ENCODE results near the gene ZNF124. TPM values are rescaled to one million over a fixed set of nuclear protein-coding genes. Genes with fewer than 3 reads are reported as not detected.
"Not testable (repeated sequence)": the region's sequence is repeated elsewhere in the genome, so short reads cannot be mapped to it uniquely, and the experiment has no call there.

Gene ZNF124
- total RNA-seq, 1 donor from 2014 or later = 110 TPM

DNA sequence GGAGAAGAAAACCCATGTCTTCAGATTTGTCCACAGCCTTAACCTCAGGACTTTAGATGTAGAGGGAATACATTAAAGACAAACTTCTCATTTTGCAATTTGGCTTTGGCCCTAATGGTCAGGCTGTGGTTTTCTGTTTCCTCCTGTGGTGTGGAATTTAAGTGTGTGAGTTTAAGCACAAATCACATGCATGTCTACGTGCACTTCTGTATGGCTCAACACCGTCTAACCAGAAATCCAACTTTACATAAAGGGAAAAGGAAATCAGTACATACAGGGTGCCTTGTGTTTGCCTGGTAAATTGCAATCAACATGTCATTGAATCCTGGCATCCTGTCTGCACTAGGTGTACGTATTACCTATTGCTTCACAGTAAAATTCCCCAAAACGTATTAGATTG is 1.2 kb upstream of the ZNF124 start:
- DNase-seq (ENCODE audit: low read depth) = no peak

DNA sequence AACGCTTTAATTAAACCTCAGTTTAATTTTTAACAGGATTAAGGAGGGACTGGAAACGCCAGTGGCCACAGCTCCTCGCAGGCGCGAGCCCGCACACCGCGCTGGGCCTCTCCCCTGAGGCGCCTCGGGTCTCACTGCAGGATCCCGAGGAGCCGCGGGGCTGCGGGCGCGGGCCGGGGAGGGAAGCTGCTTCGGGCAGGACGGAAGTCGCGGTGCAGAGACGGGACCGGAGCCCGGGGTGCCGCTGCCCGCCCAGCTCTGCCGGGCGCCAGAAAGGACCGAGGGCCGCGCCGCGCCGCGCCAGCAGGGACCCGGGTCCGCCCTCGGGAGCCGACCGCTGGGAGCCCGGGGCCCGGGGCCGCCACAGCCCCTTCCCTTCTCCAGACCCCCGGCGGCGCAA is 377 bp downstream of the ZNF124 start:
- not testable (repeated sequence) for DNase-seq (ENCODE audit: low read depth)

DNA sequence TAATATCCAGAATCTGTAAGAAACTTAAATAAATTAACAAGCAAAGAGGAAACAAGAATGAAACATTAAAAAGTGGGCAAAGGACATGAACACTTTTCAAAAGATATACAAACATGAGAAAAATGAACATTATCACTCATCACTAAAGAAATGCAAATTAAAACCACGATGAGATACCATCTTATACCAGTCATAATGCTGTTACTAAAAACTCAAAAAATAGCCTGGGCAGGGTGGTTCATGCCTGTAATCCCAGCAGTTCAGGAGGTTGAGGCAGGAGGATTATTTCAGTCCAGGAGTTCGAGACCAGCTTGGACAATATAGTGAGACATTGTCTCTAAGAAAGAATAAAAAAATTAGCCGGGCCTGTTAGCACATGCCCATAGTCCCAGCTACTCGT is 6.1 kb downstream of the ZNF124 start:
- no peak for DNase-seq (ENCODE audit: low read depth)

DNA sequence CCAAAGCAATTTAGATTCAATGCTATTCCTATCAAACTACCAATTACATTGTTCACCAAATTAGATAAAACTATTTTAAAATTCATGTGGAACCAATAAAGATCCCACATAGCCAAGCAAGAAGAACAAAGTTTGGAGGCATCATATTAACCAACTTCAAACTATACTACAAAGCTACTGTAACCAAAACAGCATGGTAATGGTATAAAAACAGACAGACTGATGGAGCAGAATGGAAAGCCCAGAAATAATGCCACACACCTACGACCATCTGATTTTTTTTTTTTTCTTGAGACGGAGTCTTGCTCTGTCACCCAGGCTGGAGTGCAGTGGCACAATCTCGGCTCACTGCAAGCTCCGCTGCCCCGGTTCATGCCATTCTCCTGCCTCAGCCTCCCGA is 7.1 kb downstream of the ZNF124 start:
- DNase-seq (ENCODE audit: low read depth) = no peak

DNA sequence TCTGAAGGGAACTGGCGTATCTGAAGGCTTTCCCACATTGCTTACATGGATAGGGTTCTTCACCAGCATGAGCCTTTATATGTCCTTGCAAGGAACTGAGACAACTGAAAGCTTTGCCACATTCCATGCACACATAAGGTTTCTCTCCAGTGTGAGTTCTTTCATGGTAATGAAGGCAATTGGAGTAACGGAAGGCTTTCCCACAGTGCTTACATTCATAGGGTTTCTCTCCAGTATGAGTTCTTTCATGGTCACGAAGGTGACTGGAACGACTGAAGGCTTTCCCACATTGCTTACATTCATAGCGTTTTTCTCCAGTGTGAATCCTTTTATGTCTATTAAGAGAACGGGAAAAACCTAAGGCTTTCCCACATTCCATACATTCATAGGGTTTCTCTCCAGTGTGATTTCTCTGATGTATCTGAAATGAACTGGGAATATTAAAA is 15.0 kb downstream of the ZNF124 start:
- no peak for DNase-seq (ENCODE audit: low read depth)

DNA sequence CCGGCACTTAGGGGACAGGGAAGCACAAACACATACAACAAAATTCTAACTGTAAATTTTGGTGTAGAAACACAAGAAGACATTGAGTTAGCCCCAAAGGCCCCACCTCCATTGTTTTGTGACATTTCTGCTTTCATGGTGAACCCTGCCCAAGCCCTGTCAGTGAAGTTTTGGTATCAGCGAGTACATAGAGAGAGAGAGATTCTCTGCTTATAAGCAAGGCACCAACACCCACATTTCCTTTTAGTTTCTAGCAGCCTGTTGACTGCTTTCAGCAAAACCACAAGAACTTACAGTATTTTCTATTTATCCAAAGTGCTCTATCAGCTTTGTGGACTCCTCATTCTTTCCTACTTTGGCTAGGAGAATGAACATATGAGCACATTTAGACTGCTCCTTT is 24.0 kb downstream of the ZNF124 start:
- no peak for DNase-seq (ENCODE audit: low read depth)

DNA sequence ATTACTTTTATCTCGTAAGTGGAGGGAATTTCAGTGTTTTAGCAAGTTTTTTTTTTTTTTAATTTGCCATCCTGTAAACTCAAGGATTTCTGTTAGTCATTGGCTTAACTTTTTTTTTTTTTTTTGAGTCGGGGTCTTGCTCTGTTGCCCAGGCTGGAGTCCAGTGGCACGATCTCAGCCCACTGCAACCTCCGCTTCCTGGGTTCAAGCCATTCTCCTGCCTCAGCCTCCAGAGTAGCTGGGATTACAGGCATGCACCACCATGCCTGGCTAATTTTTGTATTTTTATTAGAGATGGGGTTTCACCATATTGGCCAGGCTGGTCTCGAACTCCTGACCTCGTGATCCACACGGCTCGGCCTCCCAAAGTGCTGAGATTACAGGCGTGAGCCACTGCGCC is 24.7 kb downstream of the ZNF124 start:
- not testable (repeated sequence) for DNase-seq (ENCODE audit: low read depth)

DNA sequence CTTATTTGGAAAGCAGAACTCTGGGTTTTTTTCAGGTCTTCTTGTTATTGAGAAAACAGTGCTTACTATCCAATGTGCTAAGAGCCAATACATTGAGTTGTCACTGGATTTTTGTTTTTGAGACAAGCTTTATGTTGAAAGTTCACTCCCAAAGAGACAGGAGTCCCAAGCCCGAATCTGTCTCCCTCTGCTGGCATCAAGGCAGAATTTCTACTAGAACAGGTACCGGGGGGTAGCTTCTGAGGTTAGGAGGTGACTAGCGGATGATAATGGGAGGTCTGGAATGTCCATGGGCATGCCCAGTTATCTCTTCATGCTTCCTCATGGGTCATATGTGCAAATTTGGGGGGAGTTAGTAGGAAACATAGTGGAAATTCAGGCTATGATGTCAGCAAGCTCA is 25.1 kb downstream of the ZNF124 start:
- no peak for DNase-seq (ENCODE audit: low read depth)

DNA sequence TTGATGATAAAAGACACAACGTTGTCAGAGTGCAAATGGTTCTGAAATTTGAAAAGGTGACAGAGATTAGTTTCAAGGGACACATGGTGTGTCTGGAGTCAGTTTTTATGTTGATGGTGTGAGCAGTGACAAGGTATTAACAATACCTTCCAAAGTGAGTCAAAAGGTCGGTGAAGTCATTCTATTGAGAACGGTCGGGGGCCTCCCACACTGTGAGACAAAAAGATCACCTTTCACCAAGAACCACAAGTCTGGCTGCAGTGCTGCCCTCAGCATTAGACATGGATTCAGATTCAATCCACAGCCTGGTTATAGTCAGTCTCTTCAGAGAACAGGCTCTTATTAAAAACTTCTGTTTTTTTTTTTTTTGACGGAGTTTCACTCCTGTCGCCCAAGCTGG is 26.5 kb downstream of the ZNF124 start:
- no peak for DNase-seq (ENCODE audit: low read depth)

DNA sequence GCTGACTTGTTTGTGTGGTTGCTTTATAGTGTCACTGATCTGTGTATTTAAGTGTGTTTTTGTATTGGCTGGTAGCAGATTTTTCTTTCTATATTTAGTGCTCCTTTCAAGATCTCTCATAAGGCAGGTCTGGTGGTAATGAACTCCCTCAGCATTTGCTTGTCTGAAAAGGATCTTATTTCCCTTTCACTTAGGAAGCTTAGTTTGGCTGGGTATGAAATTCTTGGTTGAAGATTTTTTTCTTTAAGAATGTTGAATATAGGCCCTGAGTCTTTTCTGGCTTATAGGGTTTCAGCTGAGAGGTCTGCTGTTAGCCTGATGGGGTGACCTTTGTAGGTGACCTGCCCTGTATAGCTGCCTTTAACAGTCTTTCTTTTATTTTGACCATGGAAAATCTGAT is 32.3 kb downstream of the ZNF124 start:
- DNase-seq (ENCODE audit: low read depth) = not testable (repeated sequence)

DNA sequence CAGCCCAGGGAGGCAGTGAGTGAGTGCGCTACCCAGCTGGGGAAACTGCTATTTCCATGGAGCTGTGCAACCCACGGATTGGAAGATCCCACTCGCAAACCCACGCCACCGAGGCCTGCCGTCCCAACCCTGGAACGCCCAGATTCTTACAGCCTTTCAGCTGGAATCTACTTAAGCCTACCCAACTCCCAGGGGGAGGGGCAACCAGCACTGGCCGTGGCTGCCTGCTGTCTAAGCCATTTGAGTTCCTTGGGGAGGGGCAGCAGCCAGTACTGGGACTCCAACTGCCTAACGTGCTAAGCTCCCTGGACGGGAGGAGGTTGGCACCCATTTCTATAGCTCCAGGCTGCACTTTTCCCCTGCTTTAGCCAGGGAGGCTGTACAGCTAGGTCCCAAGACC is 40.6 kb downstream of the ZNF124 start:
- no peak for DNase-seq (ENCODE audit: low read depth)

DNA sequence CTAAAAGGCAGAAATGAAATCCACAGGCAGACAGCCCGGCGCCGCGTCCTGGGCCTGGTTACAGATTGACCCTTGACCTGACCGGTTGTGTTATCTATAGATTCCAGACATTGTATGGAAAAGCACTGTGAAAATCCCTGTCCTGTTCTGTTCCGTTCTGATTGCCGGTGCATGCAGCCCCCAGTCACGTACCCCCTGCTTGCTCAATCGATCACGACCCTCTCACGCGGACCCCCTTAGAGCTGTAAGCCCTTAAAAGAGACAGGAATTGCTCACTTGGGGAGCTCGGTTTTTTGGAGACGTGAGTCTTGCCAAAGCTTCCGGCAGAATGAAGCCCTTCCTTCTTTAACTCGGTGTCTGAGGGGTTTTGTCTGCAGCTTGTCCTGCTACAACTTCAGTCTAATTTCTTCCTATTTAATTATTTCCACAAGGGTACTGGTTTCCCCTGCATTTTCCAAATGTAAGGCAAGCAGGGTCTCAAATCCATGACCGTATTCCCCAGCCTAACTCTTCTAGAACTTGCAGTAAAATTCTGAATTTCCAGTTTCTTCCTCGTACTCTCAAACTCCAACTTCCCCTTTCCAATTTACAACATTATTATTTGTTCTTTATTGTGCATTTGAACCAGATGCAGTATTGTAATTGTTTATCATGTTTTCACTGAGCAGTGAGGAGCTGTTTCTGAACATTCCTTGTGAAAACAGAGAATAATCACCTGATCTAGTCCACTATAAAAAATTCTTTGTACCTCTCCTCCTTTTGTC is 44.1 kb downstream of the ZNF124 start:
- not testable (repeated sequence) for DNase-seq (ENCODE audit: low read depth)

DNA sequence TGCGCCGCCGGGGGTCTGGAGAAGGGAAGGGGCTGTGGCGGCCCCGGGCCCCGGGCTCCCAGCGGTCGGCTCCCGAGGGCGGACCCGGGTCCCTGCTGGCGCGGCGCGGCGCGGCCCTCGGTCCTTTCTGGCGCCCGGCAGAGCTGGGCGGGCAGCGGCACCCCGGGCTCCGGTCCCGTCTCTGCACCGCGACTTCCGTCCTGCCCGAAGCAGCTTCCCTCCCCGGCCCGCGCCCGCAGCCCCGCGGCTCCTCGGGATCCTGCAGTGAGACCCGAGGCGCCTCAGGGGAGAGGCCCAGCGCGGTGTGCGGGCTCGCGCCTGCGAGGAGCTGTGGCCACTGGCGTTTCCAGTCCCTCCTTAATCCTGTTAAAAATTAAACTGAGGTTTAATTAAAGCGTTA is 45.2 kb downstream of the ZNF124 start:
- not testable (repeated sequence) for DNase-seq (ENCODE audit: low read depth)

DNA sequence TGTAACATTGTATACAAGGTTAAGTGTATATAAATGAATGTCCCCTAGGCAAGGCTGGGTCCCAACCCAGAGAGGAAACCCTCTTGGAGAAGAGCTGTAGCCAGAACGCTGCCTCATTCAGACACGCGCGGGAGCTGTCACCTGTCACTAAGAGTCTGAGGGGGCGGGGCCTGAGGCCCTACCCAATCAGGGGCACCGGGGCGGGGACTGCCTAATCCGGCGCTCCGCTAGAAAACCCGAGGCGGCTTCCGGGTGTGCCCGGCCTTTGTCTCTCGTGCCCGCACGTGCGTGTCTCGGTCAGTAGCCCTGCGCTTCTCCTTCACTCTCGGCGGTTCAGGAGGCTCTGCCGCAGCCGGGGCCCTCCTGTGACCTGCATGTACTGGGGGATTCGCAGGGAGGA is 45.7 kb downstream of the ZNF124 start:
- DNase-seq (ENCODE audit: low read depth) = not testable (repeated sequence)

DNA sequence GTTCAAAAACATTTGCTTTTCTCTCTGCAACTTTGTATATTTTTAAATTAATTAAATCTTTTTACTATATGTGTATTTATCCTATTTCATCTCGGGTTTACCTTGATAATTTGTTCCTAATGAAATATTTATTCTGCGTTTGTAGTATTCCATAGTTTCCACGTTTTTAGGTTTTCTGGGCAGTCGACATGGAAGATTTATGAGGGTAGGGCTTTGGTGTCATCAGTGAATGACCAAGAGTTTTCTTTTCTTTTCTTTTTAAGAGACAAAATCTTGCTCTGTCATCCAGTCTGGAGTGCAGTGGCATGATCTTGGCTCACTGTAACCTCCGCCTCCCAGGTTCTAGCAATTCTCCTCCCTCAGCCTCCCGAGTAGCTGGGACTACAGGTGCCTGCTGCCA is 50.4 kb downstream of the ZNF124 start:
- no peak for DNase-seq (ENCODE audit: low read depth)

DNA sequence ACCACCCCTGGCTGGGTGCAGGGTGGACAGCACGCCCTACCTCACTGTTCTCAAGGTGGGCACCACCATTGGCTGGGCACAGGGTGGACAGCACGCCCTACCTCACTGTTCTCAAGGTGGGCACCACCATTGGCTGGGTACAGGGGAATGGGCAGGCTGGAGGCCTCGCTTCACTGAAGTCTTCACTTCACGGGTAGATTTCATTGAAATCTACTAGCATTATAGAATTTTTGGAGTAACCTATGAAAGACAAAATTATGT is 51.5 kb downstream of the ZNF124 start:
- not testable (repeated sequence) for DNase-seq (ENCODE audit: low read depth)

DNA sequence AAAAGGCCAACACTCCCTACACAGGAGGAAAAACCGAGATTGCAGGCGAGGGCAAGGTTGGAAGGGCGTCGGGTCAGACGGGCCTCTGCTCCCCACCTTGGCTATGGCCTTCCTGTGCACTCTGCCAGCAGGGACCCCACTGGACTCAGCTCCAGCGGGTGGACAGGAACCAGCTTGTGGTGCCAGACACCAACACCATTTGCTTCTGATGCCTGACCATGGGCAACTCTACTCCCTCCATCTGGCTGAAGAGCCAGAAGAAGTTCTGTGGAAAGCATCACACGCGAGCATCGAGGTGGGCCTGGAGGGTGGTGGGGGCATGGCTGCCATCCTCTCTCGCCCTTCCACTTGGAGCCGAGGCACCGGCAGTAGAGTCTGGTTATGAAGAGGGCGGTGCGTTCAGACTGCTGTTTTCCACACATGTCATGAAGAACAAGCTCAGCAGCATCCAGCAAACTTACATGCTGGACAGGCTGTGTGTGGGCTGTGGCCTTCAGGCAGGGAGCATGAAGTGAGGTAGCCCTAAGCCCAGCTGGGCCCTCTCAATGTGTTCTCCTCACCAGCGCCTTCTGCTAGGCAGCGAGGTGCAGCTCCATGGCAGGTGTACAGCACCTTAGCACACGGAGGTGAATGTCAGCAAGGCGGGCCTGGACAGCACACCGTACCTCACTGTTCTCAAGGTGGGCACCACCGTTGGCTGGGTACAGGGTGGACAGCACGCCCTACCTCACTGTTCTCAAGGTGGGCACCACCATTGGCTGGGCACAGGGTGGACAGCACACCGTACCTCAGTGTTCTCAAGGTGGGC is 52.0 kb downstream of the ZNF124 start:
- no peak for DNase-seq (ENCODE audit: low read depth)

DNA sequence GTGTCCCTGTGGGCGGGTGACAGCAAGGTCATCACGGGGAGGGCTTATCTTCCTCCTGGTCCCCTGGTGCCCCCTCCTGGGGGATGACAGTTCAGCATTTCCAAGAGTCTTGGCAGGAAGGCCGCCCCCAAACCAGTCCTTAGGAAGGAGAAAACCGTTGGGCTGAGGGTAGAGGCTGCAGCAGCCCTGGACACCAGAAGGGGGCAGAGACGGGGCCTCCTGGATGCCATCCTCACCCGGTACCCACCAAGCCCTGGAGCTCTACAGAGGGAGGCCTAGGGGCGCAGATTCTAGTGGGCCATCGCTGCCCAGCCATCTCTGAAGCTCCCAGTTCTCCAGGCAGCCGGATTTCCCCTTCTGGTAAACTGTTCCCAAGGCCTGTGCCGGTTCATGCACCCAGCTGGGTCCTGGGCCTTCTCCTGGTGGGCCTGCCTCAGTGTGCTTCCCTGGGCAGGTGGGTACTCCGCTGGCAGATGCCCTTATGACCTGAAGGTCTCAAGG is 52.8 kb downstream of the ZNF124 start:
- DNase-seq (ENCODE audit: low read depth) = peak; percentile 9

DNA sequence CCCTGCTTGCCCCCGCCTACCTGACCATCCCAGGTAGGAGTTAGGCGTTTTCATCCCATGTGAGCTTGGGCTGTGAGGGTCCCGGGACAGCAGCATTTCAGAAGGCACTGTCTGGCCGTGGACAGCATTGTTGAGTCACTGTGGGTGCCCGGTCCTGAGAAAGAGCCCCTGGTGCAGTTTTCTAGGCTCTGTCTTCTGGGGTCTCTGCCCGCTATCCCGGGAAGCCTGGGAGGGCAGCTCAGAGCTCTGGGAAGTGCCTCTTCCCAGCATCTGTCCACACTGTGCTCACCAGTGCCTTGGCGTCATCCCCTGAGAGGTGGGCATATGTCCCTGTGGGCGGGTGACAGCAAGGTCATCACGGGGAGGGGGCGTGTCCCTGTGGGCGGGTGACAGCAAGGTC is 56.3 kb downstream of the ZNF124 start:
- DNase-seq (ENCODE audit: low read depth) = no peak

DNA sequence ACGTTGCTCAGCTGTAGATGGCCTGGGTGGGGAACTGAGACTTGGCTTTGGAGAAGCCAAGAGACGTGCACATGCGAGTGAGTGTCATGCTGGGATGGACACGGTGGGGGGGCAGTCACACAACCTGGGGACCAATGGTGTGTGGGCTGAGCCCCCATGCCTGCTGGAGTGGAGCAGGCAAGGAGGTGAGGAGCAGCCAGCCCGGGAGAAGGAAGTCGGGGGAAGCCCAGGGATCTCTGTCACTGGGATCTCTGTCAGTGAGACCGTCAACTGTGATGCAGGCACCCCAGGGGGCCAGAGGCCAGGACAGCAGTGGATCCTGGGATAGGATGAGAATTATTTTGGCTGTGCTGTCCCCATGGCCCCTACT is 56.7 kb downstream of the ZNF124 start:
- DNase-seq (ENCODE audit: low read depth) = no peak

DNA sequence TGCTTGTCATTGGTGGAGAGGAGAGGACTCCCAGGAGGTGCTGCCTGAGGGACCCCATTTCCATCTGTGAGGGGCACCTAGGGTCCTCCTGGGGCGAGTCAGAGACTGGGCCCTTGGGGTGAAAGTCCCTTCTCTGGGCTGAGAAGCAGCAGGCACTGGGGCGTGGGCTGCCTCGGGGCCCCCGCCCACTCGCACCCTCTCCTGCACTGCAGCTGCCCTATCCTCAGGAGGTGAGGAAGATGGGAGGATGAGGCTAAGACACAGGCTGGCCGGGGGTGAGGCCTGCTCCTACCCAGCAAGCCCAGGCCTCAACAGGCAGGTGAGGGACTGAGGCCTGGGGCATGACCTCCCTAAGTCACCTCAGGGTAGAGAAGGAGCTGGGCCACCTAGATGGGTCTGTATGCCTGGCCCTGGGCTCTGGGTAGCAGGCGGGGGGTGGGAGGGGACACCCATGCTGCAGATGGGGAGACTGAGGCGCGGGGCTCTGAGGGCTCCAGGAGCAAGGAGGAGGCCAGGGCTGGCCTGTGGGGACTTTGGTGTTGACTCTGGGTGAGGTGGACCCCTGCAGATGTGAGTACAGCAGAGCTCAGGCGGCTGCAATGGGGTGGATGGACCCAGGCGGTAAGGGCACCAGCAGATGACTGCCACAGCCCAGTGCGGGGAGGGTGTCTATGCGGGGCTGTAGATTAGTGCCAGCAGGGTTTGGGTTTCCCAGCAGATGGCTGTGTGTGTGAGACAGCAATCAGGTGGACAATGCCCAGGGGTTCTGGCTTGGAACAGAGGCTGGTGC is 57.3 kb downstream of the ZNF124 start:
- DNase-seq (ENCODE audit: low read depth) = no peak

DNA sequence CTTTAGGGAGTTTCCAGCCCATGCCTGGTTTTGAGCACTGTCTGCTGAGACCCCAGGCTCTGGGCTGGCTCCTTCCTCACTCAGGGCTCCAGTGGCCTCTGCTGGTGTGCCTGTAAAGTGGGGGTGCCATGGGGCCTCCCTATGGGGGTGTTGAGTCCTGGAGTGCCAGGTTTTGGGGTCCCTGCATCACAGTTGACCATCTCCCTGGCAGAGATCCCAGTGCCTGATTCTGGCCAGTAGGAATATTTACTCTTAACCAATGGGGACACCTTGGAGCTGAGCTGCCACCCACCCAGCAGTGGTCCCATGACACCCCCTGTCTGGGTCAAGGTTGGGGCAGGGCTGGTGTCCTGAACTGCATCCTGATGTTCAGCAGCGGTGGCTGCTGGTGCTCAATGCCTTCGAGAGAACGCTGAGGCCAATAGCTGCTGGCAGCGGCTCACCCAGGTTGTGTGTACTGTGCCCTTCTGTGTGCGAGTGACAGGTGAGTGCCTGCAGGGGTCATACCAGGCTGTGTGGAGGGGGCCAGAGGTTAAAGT is 58.0 kb downstream of the ZNF124 start:
- no peak for DNase-seq (ENCODE audit: low read depth)

All from renal cortical epithelial cell (primary cell).